ENCODE measurements around the gene PDE4D.

PDE4D gene

GRCh38 chr5:59189472-59190244 is 703.9 kb downstream of the PDE4D start:
- no peak for DNase-seq

- peak; percentile 67 for DNase-seq
These were observed 704.9 kb downstream of the PDE4D start for GRCh38 chr5:59188419-59189225.

DNA sequence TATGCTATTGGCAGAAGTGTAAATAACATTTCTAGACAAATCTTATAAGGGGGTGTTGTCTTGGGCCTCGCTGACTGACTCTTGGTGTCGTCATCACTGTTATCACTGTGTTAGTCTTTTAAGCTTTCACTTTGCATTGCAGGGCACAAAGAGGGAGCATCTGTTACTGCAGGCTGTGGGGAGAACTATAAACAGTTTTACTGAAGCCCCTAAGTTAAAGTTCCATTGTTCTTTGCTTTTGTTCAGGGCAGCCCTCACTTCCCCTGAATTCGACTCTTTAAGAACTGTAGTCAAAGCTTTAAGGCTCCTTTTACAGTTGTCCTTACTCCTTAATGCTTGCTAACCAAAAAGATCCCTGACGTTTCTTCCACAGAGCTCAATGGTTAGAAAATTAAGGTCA is 705.7 kb downstream of the PDE4D start:
- no peak for DNase-seq

DNA sequence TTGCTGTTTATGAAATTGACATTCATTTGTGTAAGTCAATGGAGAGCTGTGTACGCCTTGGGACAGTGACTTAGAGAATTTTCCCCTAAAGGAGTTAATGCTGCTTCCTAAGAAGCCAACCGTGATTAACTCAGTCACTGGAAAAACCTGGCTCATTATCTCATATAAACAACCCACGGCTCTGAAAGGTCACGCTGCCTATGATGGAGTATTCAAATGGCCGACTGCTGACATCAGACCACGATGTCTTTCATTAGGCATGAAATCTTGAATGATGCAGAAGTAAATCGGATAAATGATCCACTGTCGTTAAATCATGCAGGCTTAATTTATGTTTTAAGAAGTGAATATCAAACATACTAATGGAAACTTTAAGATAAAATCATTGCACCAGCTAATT is 706.9 kb downstream of the PDE4D start:
- no peak for DNase-seq

DNA sequence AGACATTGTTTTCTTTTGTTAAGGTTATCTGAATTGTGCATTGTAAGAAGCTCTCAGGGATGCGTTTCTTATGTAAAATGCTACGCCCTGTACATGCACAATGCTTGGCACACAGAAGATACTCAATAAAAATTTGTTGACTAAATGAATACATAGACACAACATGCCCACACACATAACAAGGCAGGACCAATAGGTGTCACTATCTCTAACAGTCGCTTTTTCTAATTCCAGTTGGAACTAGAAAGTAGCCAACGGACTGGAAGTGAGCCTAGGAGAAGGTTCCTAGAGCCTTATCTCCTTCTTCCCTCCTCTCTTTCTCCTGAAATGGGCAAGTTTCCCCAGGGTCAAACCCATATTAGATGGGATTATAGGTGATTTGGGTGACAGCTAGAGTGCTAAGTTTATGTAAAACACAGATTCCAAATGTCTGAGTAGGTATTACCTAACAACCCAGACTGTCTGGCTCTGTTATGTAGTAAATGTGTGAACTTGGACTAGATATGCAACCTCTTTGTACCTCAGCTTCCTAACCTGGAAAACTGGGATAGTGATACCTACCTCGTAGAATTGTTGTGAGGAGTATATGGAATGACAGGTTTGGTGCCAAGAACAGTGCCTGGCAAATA is 707.7 kb downstream of the PDE4D start:
- DNase-seq = no peak

GRCh38 chr5:59184769-59185168 is 708.8 kb downstream of the PDE4D start:
- DNase-seq = no peak

DNA sequence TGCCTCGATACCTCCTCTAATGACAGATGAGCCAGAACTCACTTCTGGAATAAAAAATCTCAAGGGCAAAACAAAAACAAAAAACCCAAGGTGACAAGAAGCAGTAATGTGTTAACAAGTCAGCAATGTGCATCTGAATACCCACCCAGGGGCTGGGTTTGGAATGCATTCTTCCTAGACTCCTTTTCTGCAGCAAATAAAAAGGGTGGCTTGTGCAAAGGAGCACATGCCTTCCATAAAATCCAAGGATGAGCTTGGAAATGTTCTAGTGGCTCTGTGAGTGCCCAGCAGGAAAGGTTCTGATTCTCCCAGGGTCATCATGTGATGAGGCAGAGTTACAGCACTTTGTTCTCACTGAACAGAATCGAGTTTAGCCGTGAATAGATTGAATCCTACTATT is 710.8 kb downstream of the PDE4D start:
- no peak for DNase-seq

GRCh38 chr5:59180515-59180914 is 713.0 kb downstream of the PDE4D start:
- DNase-seq = no peak

GRCh38 chr5:59179704-59180103 is 713.8 kb downstream of the PDE4D start:
- DNase-seq = no peak

- no peak for DNase-seq
These were observed 715.0 kb downstream of the PDE4D start for GRCh38 chr5:59178482-59178881.

- DNase-seq = no peak
These were observed 715.5 kb downstream of the PDE4D start for GRCh38 chr5:59178071-59178470.

DNA sequence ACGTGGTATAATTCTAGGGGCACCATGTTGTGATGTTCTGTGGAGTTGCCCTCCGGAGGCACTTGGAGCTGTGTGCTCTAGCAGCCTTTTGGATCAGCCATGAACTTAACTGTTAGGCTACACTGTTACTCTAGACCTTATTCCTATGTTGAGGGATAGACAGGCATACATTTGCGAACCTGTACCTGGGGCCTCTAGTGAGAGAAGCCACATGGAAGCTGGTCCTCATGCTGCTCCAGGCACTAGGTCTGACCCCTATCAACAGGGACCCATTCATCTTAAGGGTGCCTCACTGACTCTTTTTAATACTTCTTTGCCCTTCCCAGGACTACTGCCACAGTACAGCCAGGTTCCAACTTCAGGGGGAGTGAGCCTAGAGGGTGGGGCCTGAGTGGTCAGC is 715.9 kb downstream of the PDE4D start:
- DNase-seq = no peak

DNA sequence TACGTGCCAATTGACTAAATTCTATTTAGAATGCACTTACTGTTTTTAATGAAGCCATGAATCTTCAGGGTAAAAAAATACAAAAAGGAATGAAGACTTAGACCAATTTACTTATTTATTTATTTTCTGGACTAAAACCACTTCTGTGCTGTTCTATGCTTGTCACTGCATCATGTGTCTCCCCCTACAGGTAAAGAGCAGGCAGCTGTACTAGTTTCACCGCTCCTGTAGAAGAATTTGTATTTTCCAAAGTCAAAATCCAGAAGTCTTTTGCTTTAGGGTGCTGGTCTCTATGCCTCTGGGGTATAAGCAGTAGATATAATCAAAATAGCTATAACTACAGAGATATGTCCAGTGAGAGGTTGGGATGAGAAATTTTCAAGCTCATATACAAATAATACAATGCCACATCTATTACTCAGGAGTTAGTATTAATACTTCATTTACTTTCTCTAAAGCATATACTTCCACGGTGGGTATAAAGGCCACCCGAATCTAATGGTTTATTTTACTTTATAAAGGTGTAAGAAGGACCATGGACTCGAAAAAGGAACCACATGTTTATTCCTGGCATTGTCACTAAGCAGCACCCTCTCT is 719.2 kb downstream of the PDE4D start:
- DNase-seq = peak; percentile 58

- no peak for DNase-seq
These were observed 719.9 kb downstream of the PDE4D start for GRCh38 chr5:59173578-59173977.

DNA sequence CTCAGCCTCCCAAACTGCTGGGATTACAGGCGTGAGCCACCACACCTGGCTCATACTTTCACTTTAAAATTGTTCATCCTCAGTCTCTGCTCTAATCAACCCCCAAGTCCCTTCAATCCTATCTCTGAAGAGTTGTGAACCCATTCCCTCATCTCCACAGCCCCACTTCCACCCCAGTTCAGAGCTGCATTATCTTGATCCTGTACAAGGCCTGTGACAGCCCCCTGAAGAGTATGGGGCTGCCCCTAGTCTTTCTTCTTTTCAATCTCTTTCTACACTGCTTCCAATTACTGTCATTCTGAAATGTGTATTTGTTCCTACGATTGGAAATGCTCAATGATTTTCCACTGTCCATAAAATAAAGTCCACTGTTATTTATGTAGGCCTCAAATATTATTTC is 722.4 kb downstream of the PDE4D start:
- no peak for DNase-seq

DNA sequence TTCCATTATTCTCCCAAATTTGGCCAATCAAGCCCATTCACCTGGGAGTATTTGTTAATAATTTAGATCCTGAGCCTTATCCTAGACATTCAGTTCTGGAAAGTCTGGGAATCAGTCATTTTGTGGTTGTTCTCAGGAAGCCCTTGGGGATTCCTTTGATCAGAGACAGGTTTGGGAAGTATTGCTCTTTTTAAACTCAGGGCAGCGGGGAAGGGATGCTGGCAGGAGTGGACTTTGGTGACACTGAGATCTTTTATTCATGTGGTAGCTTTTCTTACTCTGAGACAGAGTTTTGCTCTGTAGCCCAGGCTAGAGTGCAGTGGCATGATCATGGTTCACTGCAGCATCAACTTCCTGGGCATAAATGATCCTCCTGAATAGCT is 723.8 kb downstream of the PDE4D start:
- no peak for DNase-seq

- DNase-seq = no peak
These were observed 724.3 kb downstream of the PDE4D start for GRCh38 chr5:59169081-59169767.

DNA sequence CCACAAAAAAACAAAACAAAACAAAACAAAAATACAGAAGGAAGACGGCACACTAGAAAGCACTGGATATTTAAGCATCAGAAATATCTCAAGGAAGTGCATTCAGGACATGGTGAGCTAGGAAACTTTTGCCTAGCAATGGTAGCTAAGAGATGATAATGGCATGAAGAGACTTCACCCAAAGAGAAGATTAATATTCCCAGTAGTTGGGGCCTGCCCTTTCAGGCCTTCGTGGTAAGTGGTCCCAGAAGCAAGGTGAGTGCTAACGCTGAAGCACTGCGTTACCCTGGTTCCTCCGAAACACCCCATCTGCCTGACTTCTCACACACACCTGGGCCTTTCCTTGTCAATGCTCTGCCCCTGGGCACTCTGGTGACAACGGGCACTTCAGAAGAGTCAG is 725.5 kb downstream of the PDE4D start:
- DNase-seq = no peak

GRCh38 chr5:59164041-59164830 is 729.3 kb downstream of the PDE4D start:
- no peak for DNase-seq

DNA sequence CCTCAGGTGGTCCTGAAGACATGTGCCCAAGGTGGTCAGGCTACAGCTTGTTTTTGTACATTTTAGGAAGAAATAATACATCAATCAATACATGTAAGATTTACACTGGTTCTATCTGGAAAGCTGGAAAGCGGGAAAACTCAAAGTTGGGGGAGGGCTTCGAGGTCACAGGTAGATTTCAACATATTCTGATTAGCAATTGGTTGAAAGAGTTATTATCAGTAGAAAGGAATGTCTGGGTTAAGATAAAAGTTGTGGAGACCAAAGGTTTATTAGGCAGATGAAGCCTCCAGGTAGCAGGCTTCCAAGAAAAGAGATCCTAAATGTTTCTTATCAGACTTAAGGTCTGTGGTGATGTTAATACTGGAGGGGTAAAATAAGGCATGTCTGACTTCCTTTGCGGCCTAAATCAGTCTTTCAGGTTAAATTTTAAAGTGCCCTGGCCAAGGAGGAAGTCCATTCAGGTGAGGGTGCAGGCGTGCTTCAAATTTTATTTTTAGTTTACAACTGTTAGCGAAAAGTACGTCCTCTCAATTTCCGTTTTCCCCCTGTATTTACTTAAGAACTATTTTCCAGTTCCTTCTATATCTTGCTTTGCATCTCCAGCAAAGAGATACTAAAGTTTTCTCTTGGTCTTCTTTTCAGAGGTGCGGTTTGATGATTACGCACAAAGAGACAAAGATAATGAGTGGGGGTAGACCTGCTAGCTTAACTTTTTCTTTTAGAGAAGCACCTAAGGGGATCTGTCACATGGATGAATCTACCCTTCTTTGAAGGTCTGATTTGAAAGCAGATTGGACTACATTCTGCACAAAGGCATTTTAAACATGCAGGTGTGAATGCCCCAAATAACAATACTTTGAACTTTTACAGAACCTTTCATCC is 732.1 kb downstream of the PDE4D start:
- DNase-seq = no peak

Measured in NCI-H1092 treated with DMSO at 0.1 percent for 48 hours (cell line).